ENCODE measurements around the gene UPK2.

DNA sequence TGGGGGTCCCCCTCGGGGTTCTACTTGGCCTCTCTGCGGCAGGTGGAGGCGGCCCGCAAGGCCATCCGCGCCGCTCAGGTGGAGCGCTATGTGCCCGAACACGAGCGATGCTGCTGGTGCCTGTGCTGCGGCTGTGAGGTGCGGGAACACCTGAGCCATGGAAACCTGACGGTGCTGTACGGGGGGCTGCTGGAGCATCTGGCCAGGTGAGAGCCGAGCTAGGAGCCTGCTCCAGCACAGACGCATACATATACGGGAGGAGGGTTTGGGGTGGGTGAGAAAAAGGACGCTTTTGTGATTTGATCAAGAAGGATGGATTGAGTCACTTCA is 42.3 kb downstream of the UPK2 start:
- no peak for TF ChIP-seq YY1 (IDR thresholded peaks at IDR 0.05; ENCODE audit: insufficient read depth, insufficient read length)
- TF ChIP-seq ZNF274 (IDR thresholded peaks at IDR 0.05; ENCODE audit: low read depth, low read length): no peak
